CD4-positive, alpha-beta memory T cell (primary cell): ENCODE measurements around the gene HOXB9. TPM values are rescaled to one million over a fixed set of nuclear protein-coding genes. Genes with fewer than 3 reads are reported as not detected.

Experiments used
- CTCF ChIA-PET: fragments of 350-600 bp; sonication (Branson Sonifier 250); formaldehyde crosslinking; loops from one replicate; lab custom pipeline; 2021; ENCODE audit warnings: inconsistent platforms; ENCODE audit not compliant: partially characterized antibody; lab: Charles Lee
- POLR2A ChIA-PET: fragments of 350-600 bp; sonication (Branson Sonifier 250); formaldehyde crosslinking; loops from one replicate; lab custom pipeline; 2021; ENCODE audit not compliant: partially characterized antibody; lab: Charles Lee
- DNase-seq, 5 donors: peaks; one replicate each; pipeline versions ENCODE4 v3.0.0 to v3.0.0-alpha.2; 2020 to 2022; ENCODE audit warnings: mixed read lengths in 1 of 5
- H3K27ac ChIP-seq: one replicate; pipeline ENCODE4 v1.7.0; 2013; ENCODE audit warnings: low read depth, low read length
- H3K27me3 ChIP-seq: 2 replicates; pipeline ENCODE4 v1.7.0; 2013; ENCODE audit warnings: mild to moderate bottlenecking, low read length, moderate library complexity; ENCODE audit not compliant: insufficient read depth
- H3K36me3 ChIP-seq: 2 replicates; pipeline ENCODE4 v1.7.0; 2013; ENCODE audit warnings: mild to moderate bottlenecking, low read length, moderate library complexity; ENCODE audit not compliant: insufficient read depth
- H3K4me1 ChIP-seq: 2 replicates; pipeline ENCODE4 v1.7.0; 2013; ENCODE audit warnings: mild to moderate bottlenecking, low read length, moderate library complexity; ENCODE audit not compliant: insufficient read depth
- H3K4me3 ChIP-seq, 2 donors: one replicate each; pipeline ENCODE4 v1.7.0; 2013; ENCODE audit warnings: low read length in 2 of 2, mild to moderate bottlenecking in 1 of 2
- H3K9me3 ChIP-seq, 2 donors: one replicate each; pipeline ENCODE4 v1.7.0; 2013; ENCODE audit warnings: low read length in 2 of 2, control low read depth in 1 of 2; ENCODE audit not compliant: control insufficient read depth in 1 of 2
- H3K27ac Mint-ChIP-seq, 7 donors: one replicate each; pipeline ENCODE4 v1.8.0; 2020 to 2021; ENCODE audit warnings: mixed read lengths in 7 of 7, mild to moderate bottlenecking in 6 of 7, inconsistent platforms in 3 of 7, moderate library complexity in 3 of 7
- H3K27me3 Mint-ChIP-seq, 2 donors: one replicate each; pipeline ENCODE4 v1.8.0; 2020 to 2021; ENCODE audit warnings: mixed read lengths in 2 of 2
- H3K36me3 Mint-ChIP-seq, 2 donors: one replicate each; pipeline ENCODE4 v1.8.0; 2020 to 2021; ENCODE audit warnings: mixed read lengths in 2 of 2, inconsistent platforms in 1 of 2, mild to moderate bottlenecking in 1 of 2
- H3K4me1 Mint-ChIP-seq, 4 donors: one replicate each; pipeline ENCODE4 v1.8.0; 2020 to 2021; ENCODE audit warnings: mixed read lengths in 4 of 4, mild to moderate bottlenecking in 1 of 4
- H3K4me3 Mint-ChIP-seq, 8 donors: one replicate each; pipeline ENCODE4 v1.8.0; 2020 to 2021; ENCODE audit warnings: mixed read lengths in 8 of 8, mild to moderate bottlenecking in 7 of 8, moderate library complexity in 6 of 8, inconsistent platforms in 3 of 8
- H3K9me3 Mint-ChIP-seq, 8 donors: one replicate each; pipeline ENCODE4 v1.8.0; 2020 to 2021; ENCODE audit warnings: mixed read lengths in 8 of 8, mild to moderate bottlenecking in 5 of 8, inconsistent platforms in 3 of 8, moderate library complexity in 1 of 8
- intact Hi-C: fragments of 100-400 bp; cut with micrococcal nuclease; formaldehyde crosslinking; loops from one replicate; pipeline ENCODE4 v1.15.1; 2023
- polyA plus RNA-seq, 2 donors: library from polyadenylated mRNA; unstranded; fragments of 300-500 nt; fragmentation: Illumina TruSeq; gene quantifications; one replicate each; pipeline ENCODE4 v1.2.3, GENCODE V29; 2021
- total RNA-seq, 2 experiments: library from RNA; stranded (reverse); gene quantifications; one replicate each; pipeline ENCODE4 v1.2.3, GENCODE V29; 2021

HOXB9 gene
- total and polyA plus RNA-seq, 4 experiments from 2014 or later = not detected

DNA sequence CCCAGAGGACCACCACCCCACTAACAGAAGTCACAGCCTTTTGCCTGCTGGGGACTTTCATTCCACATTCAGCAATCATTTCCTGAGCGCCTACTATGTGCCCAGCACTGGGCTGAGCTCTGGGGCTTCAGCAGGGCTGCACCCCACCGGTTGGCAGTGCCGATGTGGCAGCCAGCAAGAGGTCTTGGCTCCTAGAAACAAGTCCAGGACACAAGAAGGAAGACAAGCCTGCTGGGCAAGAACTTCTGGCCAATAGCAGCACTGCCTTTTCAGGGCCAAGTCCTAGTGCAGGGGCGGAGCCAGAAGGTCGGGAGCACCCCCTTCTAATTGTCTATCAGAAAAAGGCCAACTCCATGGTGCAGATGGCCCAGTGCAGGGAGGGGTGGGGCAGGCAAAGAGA is 13.0 kb upstream of the HOXB9 start:
- Histone ChIP-seq H3K4me3 (no peak overlapping the region), H3K9me3 (no peaks in the 10 kb centered on the region), H3K36me3 (no peaks in the 10 kb centered on the region), H3K27me3 (peaks cover 67% of the 10 kb centered on the region), H3K4me1 (peaks cover 8% of the 10 kb centered on the region), H3K27ac (no peak overlapping the region)
- peaks cover 4 to 19% (median 13%) of the 10 kb centered on the region in 4 donors for H3K4me1 Mint-ChIP-seq
- CTCF ChIA-PET = no interaction called here
- POLR2A ChIA-PET = no interaction called here
- no peaks in the 10 kb centered on the region for H3K36me3 Mint-ChIP-seq
- no peak for DNase-seq
- peaks cover 75 to 82% of the 10 kb centered on the region in 2 donors for H3K27me3 Mint-ChIP-seq
- H3K4me3 Mint-ChIP-seq = no peak overlapping the region
- H3K27ac Mint-ChIP-seq = no peak overlapping the region
- intact Hi-C loops = no loop called here
- H3K9me3 Mint-ChIP-seq = no peaks in the 10 kb centered on the region

DNA sequence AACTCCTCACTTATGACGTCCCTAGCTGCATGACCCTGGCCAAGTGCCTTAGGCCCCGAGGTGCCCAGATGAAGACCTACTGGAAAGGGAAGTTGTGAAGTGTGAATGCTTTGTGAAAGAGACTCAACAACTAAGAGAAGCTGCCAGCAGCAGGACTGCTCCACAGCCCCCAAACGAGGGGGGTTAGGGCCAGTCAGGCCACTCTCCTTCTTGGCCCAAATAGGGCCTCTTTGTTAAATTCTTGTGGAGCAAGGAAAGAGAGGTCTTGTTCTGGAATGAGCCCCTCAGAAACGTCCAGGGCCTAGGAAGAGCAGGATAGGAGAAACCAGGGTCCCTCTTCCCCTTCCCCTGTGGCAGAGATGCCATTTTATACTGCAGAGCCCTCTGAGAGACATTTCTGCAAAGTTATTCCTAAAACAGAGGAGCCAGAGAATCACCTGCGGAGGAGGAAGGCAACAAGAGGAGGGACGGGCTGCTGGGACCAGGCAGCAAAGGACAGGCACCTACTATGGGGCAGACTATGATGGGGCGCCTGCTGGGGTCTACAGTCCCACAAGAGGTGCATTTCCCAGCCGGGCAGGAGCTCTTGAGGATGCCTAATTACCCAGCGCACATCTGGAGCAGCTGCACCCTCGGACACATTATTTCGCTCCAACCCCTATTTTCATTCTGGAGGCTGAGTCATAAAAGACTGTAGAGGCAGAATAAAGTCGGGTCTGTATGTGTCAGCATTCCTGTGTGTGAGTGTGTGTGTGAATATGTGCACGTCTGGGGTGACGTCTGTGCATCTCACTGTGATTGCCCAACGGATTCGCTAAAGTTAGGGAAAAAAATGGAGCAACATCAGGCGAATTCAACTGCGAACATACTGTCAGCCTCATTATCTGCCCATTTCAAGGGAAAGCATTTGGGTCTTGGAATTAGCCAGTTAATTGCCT is 11.4 kb upstream of the HOXB9 start:
- H3K27ac ChIP-seq = no peak overlapping the region
- ChIA-PET CTCF (interaction anchor here (0.9 to 3.9 kb wide), 7 partner anchors 8 to 42 kb away, joined by 3 to 31 read pairs (median 6); partner anchors contain the start of gene HOXB9), POLR2A (no interaction called here)
- peaks cover 69 to 73% of the 10 kb centered on the region in 2 donors for H3K27me3 Mint-ChIP-seq
- no peak for DNase-seq
- H3K4me1 Mint-ChIP-seq = peaks cover 4 to 23% (median 16%) of the 10 kb centered on the region in 4 donors
- no peak overlapping the region for H3K27ac Mint-ChIP-seq
- peaks cover 0 to 5% of the 10 kb centered on the region in 2 donors for H3K36me3 Mint-ChIP-seq
- H3K9me3 ChIP-seq = no peaks in the 10 kb centered on the region
- H3K9me3 Mint-ChIP-seq = no peaks in the 10 kb centered on the region
- H3K4me3 Mint-ChIP-seq = peak overlapping the region in 1 of 8 donors; percentile 25
- peaks cover 15% of the 10 kb centered on the region for H3K4me1 ChIP-seq
- peaks cover 69% of the 10 kb centered on the region for H3K27me3 ChIP-seq
- H3K36me3 ChIP-seq = no peaks in the 10 kb centered on the region
- intact Hi-C loops = no loop called here
- H3K4me3 ChIP-seq = no peak overlapping the region

DNA sequence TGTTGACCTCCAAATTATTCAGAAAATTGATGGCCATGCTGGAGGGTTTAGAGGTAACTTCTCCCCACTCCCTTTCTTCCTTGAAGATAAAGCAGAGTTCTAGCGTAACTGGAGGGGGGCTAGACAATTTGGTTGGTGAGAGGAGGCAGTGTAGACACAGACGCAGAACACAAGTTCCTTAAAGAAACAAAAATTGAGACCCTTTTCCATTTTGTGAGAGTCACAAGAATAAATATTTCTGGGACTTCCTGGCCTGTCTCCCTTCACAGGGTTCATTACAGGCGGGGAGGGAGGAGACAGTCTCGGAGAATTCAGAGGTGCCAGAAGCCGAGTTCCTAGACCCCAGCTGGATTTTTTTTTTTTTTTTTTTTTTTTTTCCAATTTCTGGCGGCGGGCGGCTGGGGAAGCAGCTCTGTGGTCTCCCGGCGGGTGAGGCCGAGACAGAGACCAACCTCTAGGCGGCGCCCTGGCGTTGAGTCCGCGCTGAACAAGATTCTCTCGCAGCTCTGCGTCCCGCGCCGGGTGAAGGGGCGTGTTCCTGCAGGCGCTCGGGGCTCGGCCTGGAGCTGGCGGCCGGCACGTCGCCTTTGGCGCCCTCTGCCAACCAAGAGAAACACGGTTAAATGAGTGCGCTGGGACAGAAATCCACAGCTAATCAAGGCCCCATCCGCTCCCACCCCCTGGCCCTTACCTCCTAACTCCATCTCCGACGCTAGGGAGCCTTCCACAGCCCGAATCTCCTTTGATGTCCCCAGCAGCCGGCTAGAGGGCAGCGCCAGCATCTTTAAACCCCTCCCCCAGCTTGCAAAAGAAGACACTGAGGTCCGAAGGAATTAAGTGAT is 10.2 kb upstream of the HOXB9 start:
- POLR2A ChIA-PET = interaction anchor here (1.2 kb wide), 1 partner anchor 10 kb away, joined by 3 read pairs; no protein-coding TSS in a partner anchor
- intact Hi-C loops = no loop called here
- Mint-ChIP-seq H3K27ac (peak overlapping the region in 1 of 7 donors; percentile 55), H3K9me3 (no peaks in the 10 kb centered on the region), H3K4me1 (peaks cover 1 to 19% (median 11%) of the 10 kb centered on the region in 4 donors), H3K4me3 (peak overlapping the region in 5 of 8 donors; percentile 6 to 46 (median 29)), H3K36me3 (peaks cover 0 to 7% of the 10 kb centered on the region in 2 donors), H3K27me3 (peaks cover 64 to 78% of the 10 kb centered on the region in 2 donors)
- no peaks in the 10 kb centered on the region for H3K9me3 ChIP-seq
- peak in 3 of 5 donors; percentile 45 to 65 (median 60) for DNase-seq
- H3K27ac ChIP-seq = no peak overlapping the region
- CTCF ChIA-PET = interaction anchor here (0.6 to 3.9 kb wide), 20 partner anchors 9 to 634 kb away, joined by 3 to 31 read pairs (median 3); partner anchors contain the start of genes HOXB6 and HOXB9
- no peaks in the 10 kb centered on the region for H3K36me3 ChIP-seq
- H3K27me3 ChIP-seq = peaks cover 64% of the 10 kb centered on the region
- H3K4me1 ChIP-seq = peaks cover 15% of the 10 kb centered on the region
- H3K4me3 ChIP-seq = no peak overlapping the region

DNA sequence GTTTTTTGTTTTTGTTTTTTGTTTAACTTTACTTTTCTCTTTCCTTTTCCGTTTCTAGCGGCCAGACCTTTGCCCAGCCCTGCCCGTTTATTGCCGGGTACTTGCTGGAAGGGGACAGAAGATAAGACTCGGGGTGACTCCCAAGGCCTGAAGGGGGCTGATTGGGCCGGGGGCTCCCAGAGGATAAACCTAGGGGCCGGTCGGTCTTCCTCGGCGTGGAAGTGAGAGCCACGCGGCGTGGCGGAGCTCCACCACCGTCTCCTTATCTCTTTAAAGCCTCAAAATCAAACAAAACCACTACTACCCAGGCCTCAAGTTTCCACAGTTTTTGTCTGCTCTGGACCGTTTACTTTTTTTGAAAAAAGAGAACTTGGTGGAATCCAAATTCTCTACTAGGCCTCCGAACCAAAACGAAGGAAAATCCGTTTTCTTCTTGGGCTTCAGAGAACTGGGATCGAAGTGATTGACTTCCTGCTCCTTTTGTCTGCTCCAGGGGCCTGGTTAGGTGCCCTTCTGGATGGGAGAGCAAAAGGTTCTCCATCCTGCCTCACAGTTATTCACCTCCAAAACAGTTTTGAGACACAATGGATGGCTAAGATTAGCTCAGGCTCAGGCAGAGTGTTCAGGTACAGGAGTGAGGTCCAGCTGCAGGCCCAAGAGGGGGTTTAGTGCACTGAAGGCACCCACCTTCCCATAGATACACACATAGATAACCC is 8.5 kb upstream of the HOXB9 start:
- ChIA-PET CTCF (interaction anchor here (3.9 kb wide), 1 partner anchor 10 kb away, joined by 31 read pairs; the partner anchor contains the start of gene HOXB9), POLR2A (no interaction called here)
- Mint-ChIP-seq H3K4me3 (peak overlapping the region in 5 of 8 donors; percentile 30 to 79 (median 42)), H3K27me3 (peaks cover 65 to 79% of the 10 kb centered on the region in 2 donors), H3K36me3 (peaks cover 0 to 7% of the 10 kb centered on the region in 2 donors), H3K4me1 (peaks cover 0 to 15% (median 8%) of the 10 kb centered on the region in 4 donors), H3K9me3 (no peaks in the 10 kb centered on the region), H3K27ac (peak overlapping the region in 1 of 7 donors; percentile 16)
- intact Hi-C loops = no loop called here
- H3K27me3 ChIP-seq = peaks cover 60% of the 10 kb centered on the region
- DNase-seq = no peak
- H3K9me3 ChIP-seq = no peaks in the 10 kb centered on the region
- no peak overlapping the region for H3K27ac ChIP-seq
- H3K4me3 ChIP-seq = no peak overlapping the region
- peaks cover 15% of the 10 kb centered on the region for H3K4me1 ChIP-seq
- no peaks in the 10 kb centered on the region for H3K36me3 ChIP-seq

DNA sequence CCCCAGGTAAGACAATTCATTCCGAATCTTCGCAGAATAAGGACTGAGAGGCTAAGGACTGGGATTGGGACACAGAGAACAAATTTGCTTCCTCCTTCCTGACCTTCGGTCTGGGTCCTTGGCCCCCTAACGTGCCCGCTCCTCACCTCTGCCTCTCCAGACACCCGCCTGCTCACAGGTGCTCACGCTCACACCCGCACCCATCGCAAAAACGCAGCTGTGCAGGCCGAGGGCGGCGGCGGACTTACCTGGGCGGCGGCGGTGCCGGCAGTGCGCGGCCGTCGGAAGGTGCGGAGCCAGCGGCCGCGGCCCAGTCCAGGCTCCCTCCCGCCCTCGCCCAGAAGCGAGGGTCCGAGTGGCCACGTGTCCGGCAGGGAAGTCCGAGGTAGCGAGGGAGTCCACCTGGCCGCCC is 7.1 kb upstream of the HOXB9 start:
- Histone ChIP-seq H3K36me3 (no peaks in the 10 kb centered on the region), H3K4me1 (peaks cover 15% of the 10 kb centered on the region), H3K27me3 (peaks cover 68% of the 10 kb centered on the region), H3K9me3 (no peaks in the 10 kb centered on the region), H3K4me3 (no peak overlapping the region), H3K27ac (no peak overlapping the region)
- CTCF ChIA-PET = no interaction called here
- Mint-ChIP-seq H3K27me3 (peaks cover 66 to 78% of the 10 kb centered on the region in 2 donors), H3K27ac (no peak overlapping the region), H3K9me3 (no peaks in the 10 kb centered on the region), H3K4me1 (peaks cover 0 to 20% (median 8%) of the 10 kb centered on the region in 4 donors), H3K4me3 (no peak overlapping the region), H3K36me3 (peaks cover 0 to 7% of the 10 kb centered on the region in 2 donors)
- intact Hi-C loops = no loop called here
- POLR2A ChIA-PET = no interaction called here
- DNase-seq = no peak

DNA sequence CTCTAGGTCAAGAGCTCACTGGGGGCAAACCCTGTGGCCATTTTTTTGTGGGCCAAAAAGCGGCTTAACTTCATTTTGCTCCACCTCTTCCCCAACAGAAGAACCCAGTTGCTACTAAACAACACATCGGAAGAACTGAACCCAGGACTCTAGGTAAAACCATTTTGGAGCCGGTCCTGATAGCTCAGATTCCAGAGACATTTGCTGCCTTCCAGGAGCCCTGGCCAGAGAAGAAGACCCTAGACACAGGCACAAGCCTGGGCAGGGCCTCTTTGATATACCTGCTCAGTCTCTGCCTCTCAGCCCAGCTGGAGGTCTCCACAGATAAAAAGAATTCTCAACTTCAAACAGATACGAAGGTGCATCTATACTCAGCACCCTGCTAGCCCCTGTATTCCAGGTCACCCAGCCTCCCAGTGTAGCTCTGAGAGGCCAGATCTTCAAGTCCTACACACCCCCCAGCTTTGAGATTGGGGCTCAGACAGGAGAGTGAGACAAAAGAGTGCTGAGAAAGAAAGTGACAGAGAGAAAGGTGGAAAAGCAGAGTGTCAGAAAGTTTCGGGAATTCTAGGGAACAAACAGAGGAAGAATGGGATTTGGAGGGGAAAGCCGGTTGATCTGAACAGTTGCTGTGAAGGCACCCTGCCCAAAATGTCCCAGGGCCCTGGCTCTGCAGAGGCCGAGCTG is 6.6 kb upstream of the HOXB9 start:
- H3K27me3 Mint-ChIP-seq = peaks cover 67 to 79% of the 10 kb centered on the region in 2 donors
- POLR2A ChIA-PET = no interaction called here

More for the DNA sequence above, 6.6 kb upstream of the HOXB9 start:
- CTCF ChIA-PET = interaction anchor here (1.0 to 1.7 kb wide), 5 partner anchors 10 to 251 kb away, joined by 3 to 5 read pairs (median 4); partner anchors contain the start of gene HOXB8
- no peak overlapping the region for H3K4me3 ChIP-seq
- Mint-ChIP-seq H3K27ac (no peak overlapping the region), H3K4me1 (peaks cover 0 to 23% (median 8%) of the 10 kb centered on the region in 4 donors), H3K36me3 (peaks cover 0 to 7% of the 10 kb centered on the region in 2 donors), H3K9me3 (no peaks in the 10 kb centered on the region), H3K4me3 (peak overlapping the region in 7 of 8 donors; percentile 8 to 77 (median 57))
- no peaks in the 10 kb centered on the region for H3K9me3 ChIP-seq
- no peak for DNase-seq
- H3K4me1 ChIP-seq = peaks cover 15% of the 10 kb centered on the region
- H3K27ac ChIP-seq = no peak overlapping the region
- H3K27me3 ChIP-seq = peaks cover 68% of the 10 kb centered on the region
- no peaks in the 10 kb centered on the region for H3K36me3 ChIP-seq
- intact Hi-C loops = no loop called here
